ENCODE measurements around the gene LINGO3. TPM values are rescaled to one million over a fixed set of nuclear protein-coding genes. Genes with fewer than 3 reads are reported as not detected.
A peak's percentile ranks its signal among the peaks of the same experiment; 100 is the strongest.

The LINGO3 gene
- total and polyA plus RNA-seq, 10 of the 15 experiments (the other 5 are each of a cell fraction or from before 2014, with no cell fraction given): 0.09 to 2.0 (median 0.40) TPM; not detected in 5

- TF ChIP-seq MTA3 (IDR thresholded peaks at IDR 0.05; ENCODE audit: borderline replicate concordance, low read length) (no peak), CBFB (IDR thresholded peaks at IDR 0.05; ENCODE audit: low read depth) (no peak), HDGF (IDR thresholded peaks at IDR 0.05) (peak; percentile 78), MLLT1 (IDR thresholded peaks at IDR 0.05) (peak; percentile 25; the same call in 1 of the 2 replicates), PKNOX1 (IDR thresholded peaks at IDR 0.05) (peak; percentile 65), IKZF2 (IDR thresholded peaks at IDR 0.05) (peak; percentile 23 to 49; a peak in 1 of 4 replicates), E2F8 (IDR thresholded peaks at IDR 0.05; ENCODE audit: low read depth, partially characterized antibody) (no peak), MEF2B (IDR thresholded peaks at IDR 0.05; ENCODE audit: partially characterized antibody, poor library complexity, severe bottlenecking) (peak; percentile 95), NBN (IDR thresholded peaks at IDR 0.05) (0 out of 2 replicates have a peak, but pooled peaks have one; percentile 24), MTA2 (IDR thresholded peaks at IDR 0.05; ENCODE audit: low read depth) (0 out of 2 replicates have a peak, but pooled peaks have one; percentile 12), FOS (IDR thresholded peaks at IDR 0.05; ENCODE audit: borderline replicate concordance, extremely low read depth, insufficient read length) (no peak), ZSCAN29 (IDR thresholded peaks at IDR 0.05) (no peak), RAD21 (IDR thresholded peaks at IDR 0.05; ENCODE audit: insufficient read depth, low read depth, low read length) (no peak), YY1 (IDR thresholded peaks at IDR 0.05; ENCODE audit: low read depth, low read length) (peak; percentile 64; the same call in 1 of the 2 replicates)
Observed at GRCh38 chr19:2332341-2333026, 24.5 kb upstream of the LINGO3 start (continued).

All from GM12878 (cell line).